Measurements from ENCODE around the gene DHRS1.

DNA sequence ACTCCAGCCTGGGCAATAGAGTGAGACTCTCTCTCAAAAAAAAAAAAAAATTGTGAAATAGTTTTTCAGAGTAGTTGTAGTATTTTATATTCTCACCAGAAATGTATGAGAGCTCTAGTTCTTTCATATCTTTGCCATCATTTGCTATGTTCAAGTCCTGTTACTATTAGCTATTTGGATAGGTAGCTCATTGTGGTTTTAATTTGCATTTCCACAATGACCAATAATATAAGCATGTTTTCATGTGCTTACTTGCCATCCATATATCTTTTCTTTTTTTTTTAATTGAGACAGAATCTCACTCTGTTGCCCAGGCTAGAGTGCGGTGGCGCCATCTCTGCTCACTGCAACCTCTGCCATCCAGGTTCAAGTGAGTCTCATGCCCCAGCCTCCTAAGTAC is 48.6 kb upstream of the DHRS1 start:
- TF ChIP-seq CTCF (conservative IDR thresholded peaks at IDR 0.05; ENCODE audit: low read length) (no peak), EZH2phosphoT487 (IDR thresholded peaks at IDR 0.05; ENCODE audit: borderline replicate concordance) (no peak)

Data from Loucy (cell line).